Activated naive CD4-positive, alpha-beta T cell treated with Interleukin-2 at 50 U/mL for 16 hours (primary cell): ENCODE measurements around the gene RAB6A.
"Not testable (repeated sequence)": the region's sequence is repeated elsewhere in the genome, so short reads cannot be mapped to it uniquely, and the experiment has no call there.

Source experiments
- DNase-seq: peaks from one replicate; pipeline ENCODE4 v3.0.0-alpha.2; 2020

Gene RAB6A

DNA sequence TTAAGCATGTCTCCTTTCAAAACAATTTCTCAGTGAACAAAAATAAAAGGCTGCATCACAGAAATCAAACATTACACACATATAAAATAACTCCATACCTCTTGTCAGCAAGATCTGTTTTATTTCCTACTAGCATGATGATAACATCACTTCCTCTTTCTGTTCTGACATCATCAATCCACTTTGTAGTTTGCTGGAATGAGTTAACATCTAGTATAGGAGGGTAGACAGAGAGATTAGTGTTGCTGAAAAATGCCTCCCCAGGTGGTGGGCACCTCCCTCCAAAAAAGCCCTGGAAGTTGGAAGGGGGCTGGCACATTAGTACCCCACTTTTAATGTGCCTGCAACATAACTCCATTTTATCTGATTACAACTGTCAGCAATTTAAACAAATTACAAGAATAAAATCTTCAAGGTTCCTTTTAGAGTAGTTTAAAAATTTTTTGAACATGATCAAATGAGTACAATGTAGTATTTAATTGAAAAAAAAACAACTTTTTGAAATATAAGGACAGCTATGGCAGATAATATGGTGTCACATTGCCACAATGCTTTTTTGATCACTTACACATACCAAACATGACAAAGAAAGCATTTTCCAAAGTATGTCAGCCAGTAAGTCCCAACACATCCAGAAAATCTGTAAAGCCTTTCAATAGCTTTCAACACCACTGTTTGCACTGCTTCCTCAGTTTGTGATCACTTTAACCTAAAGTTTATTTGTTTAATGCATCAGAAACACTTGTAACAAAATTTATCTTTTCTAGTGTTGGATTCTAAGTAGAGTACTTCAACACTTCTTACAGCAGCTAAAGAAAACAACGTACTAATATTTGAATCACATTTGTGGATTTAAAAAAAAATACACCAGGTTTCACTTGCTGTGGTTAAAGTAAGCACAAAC lies 44.5 kb downstream of the RAB6A start:
- DNase-seq, result no peak

DNA sequence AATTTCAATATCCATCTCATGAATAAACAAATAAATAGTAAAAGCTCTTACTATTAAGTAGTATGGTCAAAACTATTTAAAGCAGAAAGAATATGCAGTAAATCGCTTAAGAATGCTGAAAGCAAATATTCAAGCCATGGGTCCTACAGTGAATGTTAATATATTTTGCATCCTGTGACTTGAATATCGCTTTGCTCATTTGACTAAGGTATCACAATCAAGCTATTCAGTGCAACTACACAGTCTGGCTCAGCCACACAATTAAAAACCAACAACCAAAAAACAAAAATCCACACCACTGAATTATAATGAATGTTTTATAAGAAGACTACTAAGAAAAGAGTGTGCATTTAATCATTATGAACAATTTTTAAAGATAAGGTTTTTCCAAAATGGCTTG lies 45.3 kb downstream of the RAB6A start:
- DNase-seq, result no peak

DNA sequence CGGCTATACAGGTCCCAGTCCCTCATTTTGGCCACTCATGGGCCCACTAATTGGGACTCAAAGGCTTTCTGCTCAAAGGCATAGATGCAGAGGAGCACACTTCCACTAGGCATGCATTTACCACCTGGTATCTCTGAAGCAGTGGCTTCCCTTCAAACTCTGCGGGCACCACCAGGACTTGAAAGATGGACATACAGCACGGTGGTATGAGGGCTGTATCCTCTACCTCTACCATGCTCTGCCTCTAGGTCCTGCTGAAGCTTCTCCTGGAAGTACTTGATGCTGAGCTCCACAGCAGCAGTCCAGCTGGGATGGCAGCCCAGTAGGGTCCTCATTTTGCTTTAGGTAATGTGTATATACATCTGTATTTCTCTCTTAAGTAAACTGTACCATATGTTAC lies 49.9 kb downstream of the RAB6A start:
- no peak for DNase-seq

DNA sequence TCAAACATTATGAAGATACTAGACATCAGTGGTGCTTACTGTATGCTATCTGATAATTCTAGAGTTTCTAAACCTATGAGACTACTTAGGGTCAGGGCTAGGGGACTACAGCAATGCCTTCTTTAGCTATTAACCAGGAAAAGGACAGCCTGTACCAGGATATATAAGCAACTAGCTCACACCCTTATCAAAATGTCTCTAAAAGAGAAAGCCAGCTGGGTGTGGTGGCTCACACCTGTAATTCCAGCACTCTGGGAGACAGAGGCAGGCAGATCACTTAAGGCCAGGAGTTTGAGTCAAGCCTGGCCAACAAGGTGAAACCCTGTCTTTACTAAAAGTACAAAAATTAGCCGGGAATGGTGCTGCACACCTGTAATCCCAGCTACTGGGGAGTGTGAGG lies 55.8 kb downstream of the RAB6A start:
- DNase-seq, result no peak

DNA sequence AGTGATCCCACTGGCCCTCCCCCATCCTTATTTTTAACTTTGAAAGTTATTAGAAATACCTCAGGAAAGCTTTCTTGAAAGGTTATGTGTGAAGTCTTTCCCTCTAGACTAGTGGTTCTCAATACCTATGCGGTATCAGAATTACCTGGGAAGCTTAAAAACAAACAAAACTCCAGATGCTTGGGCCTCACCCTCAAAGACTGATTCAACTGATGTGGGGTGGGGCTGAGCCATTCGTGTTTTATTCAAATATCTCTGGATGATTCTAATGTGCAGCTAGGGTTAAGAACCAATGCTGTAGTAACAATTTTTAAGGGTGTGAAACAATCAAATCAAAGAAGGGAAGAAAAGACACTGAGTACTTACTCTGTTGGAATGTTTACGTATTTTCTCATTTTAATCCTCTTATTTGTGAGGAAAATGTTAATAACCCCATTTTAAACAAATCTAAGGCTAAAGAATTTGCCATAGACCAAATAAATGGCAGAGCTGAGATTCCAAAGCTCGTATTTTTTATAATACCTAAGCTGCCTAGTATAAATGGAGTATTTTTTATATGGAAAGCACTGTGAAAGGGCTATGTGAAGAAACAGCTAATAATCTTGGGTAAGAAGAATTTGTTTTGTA lies 66.9 kb downstream of the RAB6A start:
- no peak for DNase-seq

DNA sequence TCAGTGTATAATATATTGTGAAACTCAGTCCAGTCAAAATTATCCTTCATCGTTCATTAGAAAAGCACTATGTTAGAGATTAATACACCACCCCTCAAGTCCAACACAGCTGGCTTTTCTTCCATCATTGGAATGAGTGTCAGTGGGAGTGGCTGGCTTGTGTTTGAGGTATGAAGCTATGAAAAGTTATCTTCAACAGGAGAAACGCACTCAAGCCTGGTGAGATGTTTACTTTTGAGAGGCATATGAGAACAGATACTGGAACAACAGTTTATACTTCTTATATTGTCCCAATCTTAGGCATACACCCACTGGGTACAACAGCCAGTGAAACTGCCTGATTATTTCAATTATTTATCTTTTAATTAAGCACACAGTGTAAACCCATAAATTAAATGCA lies 80.2 kb downstream of the RAB6A start:
- DNase-seq, result no peak

DNA sequence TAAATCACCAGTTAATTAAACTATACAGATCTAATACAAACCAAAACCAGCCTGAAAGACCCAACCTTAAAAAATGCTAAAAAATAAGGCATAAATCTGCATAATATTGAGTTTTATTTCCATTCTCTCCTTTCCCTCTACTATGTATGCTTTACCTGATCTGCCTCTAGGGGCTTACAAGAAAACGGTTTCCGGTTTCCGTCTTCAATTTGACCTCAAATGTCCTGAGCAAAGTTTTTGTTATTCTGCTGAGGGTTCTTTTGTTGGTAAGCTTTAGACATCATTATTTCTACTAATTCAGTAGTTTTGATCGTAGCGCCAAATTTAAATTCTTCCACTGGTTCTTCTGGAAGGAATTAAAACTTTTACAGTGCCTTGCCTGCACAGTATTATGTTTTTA lies 84.3 kb downstream of the RAB6A start:
- not testable (repeated sequence) for DNase-seq

DNA sequence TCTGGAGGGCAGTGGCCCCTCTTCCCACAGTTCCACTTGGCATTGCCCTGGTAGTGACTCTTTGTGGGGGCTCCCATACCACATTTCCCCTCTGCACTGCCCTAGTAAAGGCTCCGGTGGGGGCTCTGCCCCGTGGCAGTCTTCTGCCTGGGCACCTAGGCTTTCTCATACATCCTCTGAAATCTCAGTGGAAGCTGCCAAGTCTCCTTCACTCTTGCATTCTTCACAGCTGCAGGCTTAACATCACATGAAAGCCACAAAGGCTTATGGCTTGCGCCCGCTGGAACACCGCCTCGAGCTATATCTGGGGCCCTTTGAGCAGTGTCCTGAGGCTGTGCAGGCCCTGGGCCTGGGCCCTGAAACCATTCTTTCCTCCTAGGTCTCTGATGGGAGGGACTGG lies 89.2 kb downstream of the RAB6A start:
- no peak for DNase-seq

DNA sequence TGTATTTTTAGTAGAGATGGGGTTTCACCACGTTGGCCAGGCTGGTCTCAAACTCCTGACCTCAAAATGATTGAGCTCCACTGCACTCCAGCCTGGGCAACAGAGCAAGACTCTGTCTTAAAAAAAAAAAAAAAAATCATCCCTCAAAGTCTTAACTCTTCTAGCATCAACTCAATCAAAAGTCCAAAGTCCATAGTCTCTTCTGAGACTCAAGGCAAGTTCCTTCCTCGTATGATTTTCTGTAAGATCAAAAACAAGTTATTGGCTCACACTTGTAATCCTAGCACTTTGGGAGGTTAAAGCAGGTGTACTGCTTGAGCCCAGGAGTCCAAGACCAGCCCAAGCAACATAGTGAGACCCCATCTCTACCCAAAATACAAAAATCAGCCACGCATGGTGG lies 90.1 kb downstream of the RAB6A start:
- DNase-seq, result no peak

DNA sequence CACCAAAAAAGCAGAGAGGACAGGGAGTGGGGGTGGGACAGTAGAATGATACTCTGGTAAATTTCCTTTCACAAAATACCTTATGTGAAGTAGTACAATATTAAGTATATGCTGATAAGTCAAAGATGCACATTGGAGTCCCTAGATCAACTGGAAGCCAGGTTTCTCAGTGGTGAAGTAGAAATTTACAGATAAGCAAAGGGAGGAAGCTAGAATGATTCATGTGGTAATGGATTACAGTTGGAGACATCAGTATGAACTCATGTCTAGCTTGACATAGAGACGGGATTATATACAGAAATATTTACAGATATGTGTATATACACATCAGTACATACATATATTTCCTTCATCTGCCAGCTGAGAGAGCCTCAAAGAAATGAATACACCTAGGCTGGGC lies 93.0 kb downstream of the RAB6A start:
- DNase-seq, result no peak

DNA sequence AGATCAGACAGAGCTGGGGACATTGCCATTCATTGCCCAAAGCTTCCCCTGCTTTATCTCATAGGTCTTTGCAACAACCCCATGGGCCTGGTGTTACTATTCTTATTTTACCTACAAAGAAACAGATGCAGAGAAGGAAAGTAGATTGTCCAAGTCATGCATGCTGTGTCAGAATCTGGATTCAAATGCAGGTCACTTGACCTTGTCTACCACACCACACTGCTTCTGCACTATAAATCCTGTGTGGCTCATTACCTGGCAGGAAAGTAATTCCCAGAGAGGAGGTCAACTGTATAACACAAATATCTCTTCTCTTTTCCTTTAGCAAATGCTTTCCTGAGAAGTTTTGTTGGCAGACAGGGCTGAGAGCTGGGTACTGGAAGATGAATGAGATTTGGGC lies 96.0 kb downstream of the RAB6A start:
- no peak for DNase-seq

DNA sequence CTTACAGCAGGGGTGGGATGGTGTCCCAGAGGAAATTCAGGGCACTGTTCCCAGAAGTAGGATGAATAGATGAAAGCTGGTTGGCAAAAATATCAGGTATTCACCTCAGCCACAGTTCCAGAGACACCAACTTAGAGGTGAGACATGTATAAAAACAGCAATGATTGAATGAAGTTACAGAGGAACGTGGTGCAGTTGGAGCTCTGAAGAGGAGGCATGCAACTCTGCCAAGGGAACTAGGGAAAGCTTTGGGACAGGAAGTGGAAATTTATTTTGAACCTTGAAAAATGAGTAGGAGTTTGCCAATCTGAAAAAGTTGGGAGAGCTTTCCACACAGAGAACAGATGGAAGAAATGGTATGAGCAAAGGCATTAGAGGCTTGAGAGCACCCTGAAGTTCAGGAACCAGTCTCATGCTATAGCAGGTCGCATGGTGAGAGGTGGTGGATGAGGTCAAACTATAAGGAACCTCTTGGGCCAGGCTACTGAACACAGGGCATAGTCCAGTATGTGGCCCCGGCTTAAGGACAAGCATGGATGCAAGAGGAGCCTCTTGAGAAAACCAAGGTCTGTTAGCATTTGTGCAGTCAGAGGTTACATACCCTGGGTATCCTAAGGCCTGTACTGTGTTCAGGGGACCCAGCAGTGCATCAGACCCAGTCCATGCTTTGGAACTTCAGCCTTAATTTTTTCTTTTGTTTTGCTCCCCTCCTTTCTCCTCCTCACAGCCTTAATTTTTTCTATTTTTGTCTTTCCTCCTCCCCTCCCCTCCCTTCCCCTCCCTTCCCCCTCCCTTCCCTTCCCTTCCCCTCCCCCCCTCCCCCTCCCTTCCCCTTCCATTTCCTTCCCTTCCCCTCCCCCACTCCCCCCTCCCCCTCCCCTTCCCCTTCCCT lies 97.0 kb downstream of the RAB6A start:
- DNase-seq, result no peak

DNA sequence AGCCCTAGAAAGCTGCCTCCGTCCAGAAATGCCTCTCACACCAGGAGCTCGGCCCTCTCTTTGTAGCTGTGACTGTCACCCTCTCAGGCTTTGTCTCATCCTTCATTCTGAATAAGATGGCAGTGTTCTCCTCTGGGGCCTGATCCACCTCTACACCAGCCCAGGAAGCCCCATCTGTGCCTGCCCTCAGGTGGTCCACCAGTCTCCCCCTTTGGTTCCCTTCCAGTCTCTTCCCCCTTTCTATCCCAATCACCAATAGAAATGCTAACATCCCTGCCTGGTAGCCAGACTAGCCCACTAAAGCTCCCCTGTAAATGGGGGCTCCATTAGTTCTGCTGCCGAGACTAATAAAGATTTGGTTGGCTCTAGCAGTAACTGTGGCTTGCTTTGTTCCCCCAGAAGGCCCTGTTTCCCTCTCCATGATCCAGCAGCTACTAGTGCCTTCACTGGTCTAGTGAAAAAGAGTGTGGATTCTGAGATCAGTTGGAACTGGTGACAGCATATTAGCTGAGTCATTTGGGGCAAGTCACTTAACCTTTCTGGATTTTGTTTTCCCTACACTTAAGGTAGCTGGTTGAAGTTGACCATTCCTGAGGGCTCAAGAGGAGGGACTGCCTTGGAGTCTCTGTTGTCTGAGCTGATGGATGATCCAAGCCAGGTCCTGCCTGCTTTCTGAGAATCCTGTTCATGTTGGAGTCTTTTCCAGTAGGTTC lies 98.3 kb downstream of the RAB6A start:
- DNase-seq, result no peak

DNA sequence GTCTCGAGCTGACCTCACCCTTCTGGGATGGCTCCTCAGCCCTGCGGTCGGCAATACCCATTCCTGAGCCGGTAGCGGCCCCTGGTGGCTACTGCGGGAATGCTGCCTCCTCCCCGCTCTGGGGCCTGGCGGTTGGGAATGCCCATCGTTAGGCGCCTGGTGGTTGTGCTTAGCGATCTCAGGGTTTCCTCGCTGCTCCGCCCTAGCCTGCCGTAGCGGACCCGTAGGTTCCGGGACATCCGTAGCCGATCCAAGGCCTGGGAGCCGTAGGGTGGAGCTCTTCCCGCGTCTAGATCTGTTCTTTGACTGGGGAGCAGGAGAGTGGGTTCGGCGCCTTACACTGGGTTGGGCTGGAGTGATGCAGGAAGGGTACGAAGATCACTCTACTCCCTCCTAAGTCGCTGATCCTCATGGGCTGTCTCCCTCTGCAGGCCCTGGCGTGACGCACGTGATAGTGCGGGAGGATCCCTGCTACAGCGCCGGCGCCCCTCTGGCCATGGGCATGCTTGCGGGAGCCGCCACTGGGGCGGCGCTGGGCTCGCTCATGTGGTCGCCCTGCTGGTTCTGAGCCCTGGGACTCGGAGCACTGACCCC lies 99.7 kb downstream of the RAB6A start:
- DNase-seq, result peak; percentile 87

DNA sequence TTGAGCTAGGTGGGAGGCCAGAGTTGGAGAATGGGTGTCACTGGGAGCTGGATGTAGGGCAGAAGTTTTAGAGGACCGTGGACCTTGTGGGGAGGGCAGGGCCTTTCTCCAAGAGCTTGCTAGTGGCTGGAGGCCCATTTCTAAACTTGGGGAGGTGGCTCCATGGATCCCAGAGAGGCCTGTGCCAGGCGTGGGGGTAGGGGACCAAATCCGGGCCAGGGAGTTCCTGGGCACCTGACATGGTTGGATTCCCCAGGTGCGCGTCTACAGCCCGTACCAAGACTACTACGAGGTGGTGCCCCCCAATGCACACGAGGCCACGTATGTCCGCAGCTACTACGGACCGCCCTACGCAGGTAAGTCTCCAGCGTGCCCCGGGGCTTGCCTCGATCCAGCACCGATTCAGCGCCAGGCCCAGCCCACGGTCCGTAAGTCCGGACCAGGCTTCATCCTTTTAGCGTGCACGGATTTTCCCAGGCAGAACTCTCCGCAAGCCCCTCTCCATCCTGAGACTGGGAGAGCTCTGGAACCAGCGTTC lies 100.3 kb downstream of the RAB6A start:
- DNase-seq, result no peak

DNA sequence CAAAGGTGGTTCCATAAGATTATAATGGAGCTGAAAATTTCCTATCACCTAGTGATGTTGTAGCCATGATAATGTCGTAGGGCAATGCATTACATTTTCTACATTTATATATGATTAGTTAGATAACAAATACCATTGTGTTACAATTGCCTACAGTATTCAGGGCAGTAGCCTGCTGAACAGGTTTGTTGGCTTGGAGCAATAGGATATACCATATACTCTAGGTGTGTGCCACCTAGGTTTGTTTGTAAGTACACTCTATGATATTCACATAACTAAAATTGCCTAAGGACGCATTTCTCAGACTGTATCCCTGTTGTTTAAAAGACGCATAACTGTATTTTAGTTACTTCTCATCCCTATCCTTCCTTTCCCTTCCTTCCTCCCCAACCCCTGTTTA lies 100.9 kb downstream of the RAB6A start:
- no peak for DNase-seq

DNA sequence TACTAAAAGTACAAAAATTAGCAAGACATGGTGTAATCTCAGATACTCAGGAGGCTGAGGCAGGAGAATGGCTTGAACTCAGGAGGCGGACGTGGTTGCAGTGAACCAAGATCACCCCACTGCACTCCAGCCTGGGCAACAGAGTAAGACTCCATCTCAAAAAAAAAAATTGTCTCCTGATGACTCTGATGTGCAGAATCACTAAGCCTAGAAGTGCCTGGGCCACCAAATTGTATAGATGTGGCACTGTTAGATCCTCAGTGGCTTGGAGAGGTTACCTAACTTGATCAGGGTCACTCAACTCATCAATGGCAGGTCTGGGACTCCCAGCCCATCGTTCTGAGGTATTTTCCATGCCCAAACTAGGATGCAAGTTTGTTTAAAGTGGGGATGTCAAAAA lies 103.9 kb downstream of the RAB6A start:
- DNase-seq, result no peak

DNA sequence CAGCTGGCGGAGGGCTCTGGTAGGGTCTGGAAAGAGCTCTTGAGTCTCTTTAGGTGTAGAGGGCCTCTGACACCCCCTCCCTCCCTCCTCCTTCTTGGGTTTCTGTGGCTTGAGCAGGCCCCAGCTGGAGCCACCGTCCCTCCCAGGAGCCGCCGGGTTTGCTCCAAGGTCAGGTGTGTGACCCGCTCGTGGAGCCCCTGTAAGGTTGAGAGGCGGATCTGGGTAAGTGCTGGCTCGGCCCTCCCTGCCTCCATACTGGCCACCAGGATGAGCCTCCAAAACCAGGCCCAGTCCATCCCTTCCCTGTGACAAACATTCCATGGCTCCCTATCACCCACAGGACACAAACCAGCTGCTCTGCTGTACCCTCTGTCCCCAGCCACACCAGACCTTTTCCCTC lies 105.2 kb downstream of the RAB6A start:
- no peak for DNase-seq

DNA sequence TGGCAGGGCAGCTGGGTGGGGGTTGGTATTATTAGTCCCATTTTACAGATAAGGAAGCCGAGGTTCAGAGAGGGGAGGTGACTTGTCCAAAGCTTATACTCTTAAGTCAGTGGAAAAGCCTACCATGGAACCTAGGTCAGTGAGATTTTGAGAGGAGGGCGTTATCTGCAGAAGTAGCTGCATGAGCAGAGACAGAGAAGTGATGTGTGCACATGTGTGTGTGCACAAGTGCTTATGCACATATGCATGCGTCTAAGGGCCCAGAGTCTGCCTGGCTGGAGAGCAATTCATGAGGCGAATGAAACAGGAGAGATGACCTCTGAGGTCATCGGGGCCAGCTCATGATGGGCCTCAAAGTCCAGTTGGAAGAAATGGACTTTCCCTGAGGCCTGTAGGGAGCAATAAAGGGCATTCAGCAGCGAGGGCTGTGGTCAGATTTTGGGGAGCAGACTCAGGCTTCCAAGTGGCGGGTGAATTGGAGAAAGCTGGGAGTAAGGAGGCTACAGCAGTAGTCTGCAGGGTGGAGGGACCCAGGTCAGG lies 106.3 kb downstream of the RAB6A start:
- DNase-seq, result no peak

DNA sequence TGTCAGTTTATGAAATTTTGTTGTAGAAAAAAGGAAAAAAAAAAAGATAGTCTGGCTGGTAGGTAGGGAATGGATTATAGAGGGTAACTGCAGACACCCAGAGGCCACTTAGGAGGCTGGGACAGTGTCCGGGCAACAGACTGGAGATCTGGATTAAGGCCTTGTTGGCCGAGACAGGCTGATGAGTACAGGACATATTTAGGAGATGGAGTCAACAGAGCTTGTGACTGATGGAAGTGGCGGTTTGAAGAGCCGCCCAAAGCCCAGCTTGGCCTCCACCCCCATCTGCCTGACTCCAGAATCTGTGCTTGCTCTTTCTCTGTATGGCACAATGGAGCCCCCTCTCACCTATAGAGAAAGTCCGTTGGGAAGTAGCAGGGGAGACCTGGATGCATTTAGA lies 106.9 kb downstream of the RAB6A start:
- DNase-seq, result no peak

DNA sequence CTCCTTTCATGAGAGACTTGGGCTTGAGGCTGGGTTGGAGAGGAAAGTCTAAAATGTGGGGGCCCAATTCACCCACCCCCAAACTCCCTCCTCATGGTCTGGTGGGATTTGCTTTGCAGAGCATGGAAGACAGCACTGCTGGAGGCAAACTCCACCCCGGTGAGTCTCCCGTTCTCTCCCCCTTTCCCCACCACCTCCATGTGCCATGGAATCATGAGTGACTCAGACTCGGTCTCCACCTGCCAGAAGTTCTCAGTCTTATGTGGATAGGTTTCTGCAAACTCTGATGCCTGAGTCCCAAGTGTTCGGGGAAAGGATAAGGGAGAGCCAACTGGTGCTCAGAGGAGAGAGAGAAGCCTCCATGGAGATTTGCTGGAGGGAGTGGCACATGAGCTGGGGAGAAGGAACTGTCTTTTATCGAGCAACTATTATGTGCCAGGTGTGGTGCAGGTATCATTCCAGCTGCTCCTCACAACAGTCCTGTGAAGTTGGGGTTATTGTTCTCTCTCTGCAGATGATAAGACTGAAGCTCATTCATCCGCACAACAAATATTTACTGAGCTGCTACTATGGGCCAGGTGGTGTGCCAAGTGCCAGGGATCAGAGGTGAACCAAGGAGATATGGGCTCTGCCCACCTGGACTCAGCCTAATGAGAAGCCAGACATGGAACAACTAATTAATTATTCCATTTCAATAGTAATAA lies 107.9 kb downstream of the RAB6A start:
- no peak for DNase-seq
